ENCODE measurements around the gene HEXB. TPM values are rescaled to one million over a fixed set of nuclear protein-coding genes. Genes with fewer than 3 reads are reported as not detected.

HEXB gene
- total RNA-seq: 82.9 and 88.3 TPM in 2 replicates

DNA sequence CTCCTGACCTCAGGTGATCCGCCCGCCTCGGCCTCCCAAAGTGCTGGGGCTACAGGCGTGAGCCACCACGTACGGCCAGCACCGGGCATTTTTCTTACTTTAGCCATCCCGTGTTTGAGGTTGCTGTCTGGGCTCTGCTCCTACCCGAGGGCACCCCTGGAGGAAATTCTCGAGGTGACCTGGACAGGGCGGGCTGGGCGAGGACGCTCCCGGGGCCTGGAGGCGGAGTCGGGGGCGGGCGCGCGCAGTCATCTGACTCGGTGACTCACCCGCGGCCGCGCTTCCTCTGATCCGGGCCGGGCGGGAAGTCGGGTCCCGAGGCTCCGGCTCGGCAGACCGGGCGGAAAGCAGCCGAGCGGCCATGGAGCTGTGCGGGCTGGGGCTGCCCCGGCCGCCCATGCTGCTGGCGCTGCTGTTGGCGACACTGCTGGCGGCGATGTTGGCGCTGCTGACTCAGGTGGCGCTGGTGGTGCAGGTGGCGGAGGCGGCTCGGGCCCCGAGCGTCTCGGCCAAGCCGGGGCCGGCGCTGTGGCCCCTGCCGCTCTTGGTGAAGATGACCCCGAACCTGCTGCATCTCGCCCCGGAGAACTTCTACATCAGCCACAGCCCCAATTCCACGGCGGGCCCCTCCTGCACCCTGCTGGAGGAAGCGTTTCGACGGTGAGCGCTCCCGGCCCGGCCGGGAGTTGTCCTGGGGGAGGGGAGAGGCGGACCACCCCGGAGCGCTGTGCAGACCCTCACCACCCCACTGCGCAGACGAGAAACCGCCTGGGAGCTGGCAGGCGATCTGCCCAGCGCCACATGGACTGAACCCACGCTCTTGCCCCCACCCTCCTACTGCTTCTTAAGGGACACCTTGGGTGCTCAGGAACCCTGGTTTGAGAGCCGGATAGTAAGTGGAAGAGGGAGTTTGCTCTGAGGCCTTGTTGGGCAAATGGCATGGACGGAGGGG lies at the start of gene HEXB:
HEXB (plus strand) TSS at position 334 of the 952 bp plus-strand sequence; CDS start at position 362, 28 bp downstream.
- intact Hi-C loops (cut with micrococcal nuclease): loop anchor here (1.0 to 10.0 kb wide), 11 partner anchors 82 to 1870 kb away; partner anchors contain the start of genes ANKRA2, ANKRD31, CERT1 and FAM169A

DNA sequence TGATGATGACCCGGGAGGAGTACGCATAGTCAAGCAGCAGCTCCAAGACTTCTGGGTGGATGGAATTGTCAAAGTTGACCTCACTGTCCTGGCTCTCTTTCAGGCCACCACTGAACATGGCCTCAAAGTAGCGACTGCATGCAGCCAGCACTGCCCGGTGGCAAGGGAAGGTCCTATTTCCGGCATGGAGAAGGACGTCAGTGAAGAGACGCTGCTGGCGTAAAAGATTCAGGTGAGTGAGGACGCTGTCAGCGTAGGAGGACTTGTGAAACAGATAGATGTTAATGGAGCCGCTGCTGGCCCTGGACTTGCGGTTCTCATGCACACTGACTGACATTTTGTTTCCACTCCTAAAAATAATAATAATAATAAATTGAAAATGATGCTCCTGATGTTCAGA lies 48.9 kb upstream of the HEXB start:
- intact Hi-C loops (cut with micrococcal nuclease): loop anchor here (10.0 kb wide), 1 partner anchor 1251 kb away; no protein-coding TSS in a partner anchor

- intact Hi-C loops (cut with micrococcal nuclease): loop anchor here (10.0 kb wide), 1 partner anchor 1252 kb away; no protein-coding TSS in a partner anchor
Measured at GRCh38 chr5:74636552-74636951, 48.5 kb upstream of the HEXB start.

DNA sequence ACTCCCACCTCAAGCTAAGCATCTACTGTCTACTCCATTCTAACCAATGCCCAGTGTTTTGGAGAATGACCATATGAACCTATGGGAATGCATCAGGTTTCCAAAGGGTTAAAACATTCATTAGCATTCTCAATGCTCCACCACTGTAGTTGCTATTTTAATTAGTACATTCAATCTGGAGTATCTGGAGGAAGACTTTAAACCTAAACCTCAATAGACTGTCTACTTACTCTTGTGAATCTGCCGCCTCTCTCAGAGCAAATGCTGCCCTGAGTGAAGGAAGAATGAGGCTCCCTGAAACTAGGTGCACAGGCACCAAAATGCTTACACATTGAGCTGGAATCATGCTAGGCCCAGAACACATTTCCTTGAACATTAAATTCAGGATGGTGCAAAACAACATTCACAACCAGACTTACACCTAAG lies 46.5 kb upstream of the HEXB start:
- intact Hi-C loops (cut with micrococcal nuclease): loop anchor here (2.0 to 10.0 kb wide), 2 partner anchors 60 to 1254 kb away; no protein-coding TSS in a partner anchor

DNA sequence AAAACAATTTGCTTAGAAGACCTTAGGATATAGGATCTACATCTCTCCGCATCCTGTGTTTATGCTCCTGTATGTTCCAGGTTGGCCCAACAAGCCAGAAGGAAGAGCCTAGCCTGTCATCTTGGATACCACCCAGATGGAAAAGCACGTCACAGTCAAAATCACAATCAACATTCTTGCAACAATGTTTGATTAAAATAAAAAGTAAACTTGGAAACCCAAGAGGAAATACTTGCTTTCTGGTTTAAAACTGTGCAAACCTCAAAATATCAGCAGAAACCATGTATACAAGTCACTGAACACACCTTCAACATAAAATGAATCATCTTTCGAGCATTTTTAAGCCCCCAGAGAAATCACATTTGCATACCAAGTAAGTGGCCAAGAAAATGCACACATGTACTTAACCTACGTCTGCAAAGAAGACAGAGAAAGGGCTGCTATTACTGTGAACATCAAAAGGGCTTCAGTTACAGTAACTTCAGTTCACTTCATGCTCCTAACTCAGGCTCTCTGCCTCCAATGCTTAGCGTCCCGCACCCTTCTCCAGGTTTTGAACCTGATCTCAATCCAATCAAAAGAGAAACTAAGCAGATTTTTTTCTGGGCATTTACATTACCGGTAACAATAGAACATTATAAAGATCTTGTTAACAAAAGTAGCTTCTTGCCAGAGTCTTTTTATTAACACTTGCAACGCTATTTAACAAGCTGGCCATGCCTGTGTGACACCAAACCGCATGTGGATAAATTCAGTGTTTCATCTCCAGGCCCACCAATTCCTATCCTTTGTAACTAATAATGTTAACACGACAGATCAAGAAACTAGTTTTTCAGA lies 45.8 kb upstream of the HEXB start:
- intact Hi-C loops (cut with micrococcal nuclease): loop anchor here (1.0 to 10.0 kb wide), 3 partner anchors 8 to 1254 kb away; no protein-coding TSS in a partner anchor

DNA sequence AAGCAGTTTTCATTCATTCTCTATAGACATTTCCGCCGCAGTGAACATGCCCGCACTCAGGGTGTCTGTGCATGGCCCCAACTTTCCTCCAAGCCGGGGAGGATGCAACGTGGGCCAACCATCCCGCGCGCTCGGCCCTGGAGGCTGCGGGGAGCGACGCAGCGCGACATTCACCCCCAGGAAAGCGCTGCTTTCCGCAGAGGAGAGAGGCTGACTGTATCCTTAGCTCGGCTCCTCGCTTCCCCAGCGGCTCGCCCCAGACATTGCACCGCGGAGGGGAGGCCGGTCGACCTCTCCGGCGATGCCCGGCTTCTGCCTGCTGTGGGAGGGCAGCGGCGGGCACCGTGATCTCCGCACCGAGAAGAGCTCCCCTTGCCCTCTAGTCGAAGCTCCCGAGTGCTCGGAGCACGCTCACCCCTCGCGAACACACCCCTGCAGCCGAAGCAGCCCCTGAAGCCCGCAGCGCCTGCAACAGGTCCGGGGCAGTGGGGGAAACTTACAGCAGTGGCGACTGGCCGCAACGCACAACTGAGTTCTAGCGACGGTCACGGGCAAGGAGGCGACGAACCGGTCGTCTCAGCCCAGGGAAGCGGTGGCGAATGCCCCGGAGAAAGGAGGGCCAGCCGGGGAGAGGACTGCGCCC lies 45.1 kb upstream of the HEXB start:
- intact Hi-C loops (cut with micrococcal nuclease): loop anchor here (1.0 to 10.0 kb wide), 7 partner anchors 9 to 1255 kb away; partner anchors contain the start of genes BTF3 and FAM169A

DNA sequence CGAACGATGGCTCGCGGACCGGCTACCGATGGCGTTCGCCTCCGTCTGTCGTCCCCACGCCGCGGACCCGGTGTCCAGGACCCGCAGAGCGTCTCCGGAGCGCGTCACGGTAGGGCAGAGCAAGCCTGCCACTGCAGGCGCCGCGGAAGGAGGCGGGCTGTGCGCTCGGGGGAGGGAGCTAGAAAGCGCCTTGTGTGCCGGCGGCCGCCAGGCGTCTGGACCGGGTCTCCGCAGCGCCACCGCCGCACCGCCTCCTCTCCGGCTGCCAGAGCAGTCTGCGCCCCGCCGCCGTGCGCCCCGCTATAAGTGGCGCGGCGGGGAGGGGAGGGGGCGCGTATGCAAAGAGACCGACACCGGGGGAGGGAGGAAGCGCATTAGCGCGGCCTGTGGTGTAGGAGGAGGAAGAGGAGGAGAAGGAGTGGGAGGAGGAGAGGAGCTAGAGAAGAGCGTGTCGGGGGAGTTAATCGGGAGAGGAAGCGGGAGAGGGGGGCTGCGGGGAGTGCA lies 44.5 kb upstream of the HEXB start, which contains the start of gene ENC1:
ENC1 (minus strand) TSS at position 279 of the 504 bp plus-strand sequence. CDS start 4,243 bp downstream, outside the sequence.
- intact Hi-C loops (cut with micrococcal nuclease): loop anchor here (5.0 to 10.0 kb wide), 4 partner anchors 156 to 1146 kb away; partner anchors contain the start of genes BTF3 and FAM169A

GRCh38 chr5:74640954-74641734 lies 43.9 kb upstream of the HEXB start:
- intact Hi-C loops (cut with micrococcal nuclease): loop anchor here (1.0 to 10.0 kb wide), 5 partner anchors 126 to 1146 kb away; partner anchors contain the start of genes BTF3, FAM169A, GFM2 and NSA2

DNA sequence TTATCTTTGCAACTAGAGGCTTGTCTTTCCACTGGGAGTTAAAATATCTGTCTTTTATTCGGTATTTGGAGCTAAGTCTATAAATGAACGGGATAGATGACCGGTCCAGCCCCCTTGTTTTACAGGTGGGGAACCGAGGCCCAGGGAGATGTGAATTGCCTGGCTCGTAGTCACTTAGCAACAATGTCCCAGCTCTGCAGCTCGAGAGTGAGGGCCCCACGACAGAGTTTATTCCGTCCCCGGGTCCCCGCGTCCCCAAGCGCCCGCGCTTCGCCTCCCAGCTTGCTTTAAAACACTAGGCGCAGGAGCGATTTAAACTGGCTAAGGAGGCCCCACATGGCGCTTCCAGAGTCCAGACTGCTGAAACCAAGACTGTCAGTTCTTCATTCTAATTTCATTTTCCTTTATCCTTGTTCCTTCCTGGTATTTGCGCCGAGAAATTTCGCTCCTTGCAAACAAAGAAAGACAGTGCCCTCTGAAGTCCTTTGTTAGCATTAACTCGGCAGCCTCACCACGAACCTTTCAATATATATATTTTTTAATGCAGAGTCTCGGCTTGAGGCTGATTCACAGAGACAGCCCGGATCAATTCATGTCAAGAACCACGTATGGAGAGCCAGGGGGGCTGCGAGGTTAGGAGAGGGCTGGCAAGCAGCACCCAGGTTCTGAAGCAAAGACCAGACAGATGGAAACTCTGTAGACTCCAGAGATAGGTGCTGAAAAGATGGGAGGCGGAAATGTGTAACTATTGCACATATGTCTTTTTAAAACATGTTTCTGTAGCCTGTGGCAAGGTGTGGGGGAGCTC lies 43.1 kb upstream of the HEXB start:
- intact Hi-C loops (cut with micrococcal nuclease): loop anchor here (1.0 to 10.0 kb wide), 5 partner anchors 125 to 1147 kb away; partner anchors contain the start of genes BTF3, FAM169A, GFM2 and NSA2

DNA sequence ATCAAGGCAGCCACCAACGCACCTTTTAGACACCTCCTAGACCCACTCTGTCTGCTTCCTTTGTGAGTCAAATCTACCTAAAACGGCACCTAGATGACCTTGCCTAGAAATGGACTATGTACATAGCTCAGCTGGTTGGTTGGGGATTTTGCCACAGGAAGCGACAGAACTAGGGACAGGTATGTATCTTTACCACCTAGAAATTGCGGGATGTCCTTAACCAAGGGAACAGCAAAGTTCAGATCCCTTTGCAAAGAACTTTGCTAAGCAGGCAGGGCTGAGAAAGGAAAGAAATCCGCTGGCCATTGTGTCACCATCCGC lies 42.5 kb upstream of the HEXB start:
- intact Hi-C loops (cut with micrococcal nuclease): loop anchor here (5.0 to 10.0 kb wide), 4 partner anchors 158 to 1148 kb away; partner anchors contain the start of genes BTF3 and FAM169A

DNA sequence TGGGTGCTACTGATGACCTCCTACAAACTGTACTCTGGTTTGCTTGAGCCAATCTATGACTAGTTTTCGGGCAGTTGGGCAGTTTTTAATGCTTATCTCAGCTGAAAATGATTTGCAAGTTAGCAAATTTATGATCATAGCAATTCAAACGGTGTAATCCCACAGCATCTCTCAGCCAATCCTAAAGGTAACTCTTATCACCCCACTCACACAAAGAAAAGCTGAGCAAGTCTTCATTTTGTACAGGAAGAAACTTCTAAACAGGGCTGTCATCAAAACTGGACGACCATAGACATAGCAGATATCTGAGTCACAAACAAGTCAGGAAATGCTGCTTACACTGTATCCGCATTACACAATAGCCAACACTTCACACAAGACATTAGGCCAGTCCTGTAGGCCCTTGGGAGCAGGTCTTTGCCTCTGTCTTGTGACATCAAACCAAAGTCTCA lies 41.9 kb upstream of the HEXB start:
- intact Hi-C loops (cut with micrococcal nuclease): loop anchor here (5.0 to 10.0 kb wide), 4 partner anchors 158 to 1148 kb away; partner anchors contain the start of genes BTF3 and FAM169A

- intact Hi-C loops (cut with micrococcal nuclease): loop anchor here (5.0 to 10.0 kb wide), 4 partner anchors 162 to 1152 kb away; partner anchors contain the start of gene BTF3
Measured at GRCh38 chr5:74647096-74647495, 37.9 kb upstream of the HEXB start.

DNA sequence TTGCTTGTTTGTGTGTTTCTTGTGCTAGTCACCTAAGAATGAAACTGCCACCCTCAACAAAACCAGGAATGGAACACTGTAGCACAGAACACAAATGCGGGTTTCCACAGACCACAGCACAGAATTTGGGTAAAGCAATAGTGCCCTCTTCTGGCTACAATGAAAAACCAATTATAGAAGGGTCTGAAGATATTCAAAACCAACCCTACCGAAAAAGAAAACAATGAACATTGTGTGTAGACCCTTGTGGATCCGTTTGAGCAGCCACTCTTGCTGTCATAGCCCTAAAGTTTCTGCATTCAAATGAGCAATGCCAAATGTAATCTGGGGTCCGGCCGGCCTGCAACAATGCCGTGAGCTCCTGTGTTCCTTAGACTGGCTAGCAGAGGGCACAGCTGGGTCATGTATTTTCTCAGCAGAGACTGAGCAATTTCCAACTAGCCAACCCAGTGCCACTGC lies 36.2 kb upstream of the HEXB start:
- intact Hi-C loops (cut with micrococcal nuclease): loop anchor here (1.0 to 10.0 kb wide), 11 partner anchors 38 to 1154 kb away; partner anchors contain the start of genes ANKRD31 and BTF3

- intact Hi-C loops (cut with micrococcal nuclease): loop anchor here (1.0 to 10.0 kb wide), 10 partner anchors 37 to 1155 kb away; partner anchors contain the start of genes ANKRD31 and BTF3
Measured at GRCh38 chr5:74649421-74649973, 35.5 kb upstream of the HEXB start.

GRCh38 chr5:74651710-74652109 lies 33.3 kb upstream of the HEXB start:
- intact Hi-C loops (cut with micrococcal nuclease): no loop called here

DNA sequence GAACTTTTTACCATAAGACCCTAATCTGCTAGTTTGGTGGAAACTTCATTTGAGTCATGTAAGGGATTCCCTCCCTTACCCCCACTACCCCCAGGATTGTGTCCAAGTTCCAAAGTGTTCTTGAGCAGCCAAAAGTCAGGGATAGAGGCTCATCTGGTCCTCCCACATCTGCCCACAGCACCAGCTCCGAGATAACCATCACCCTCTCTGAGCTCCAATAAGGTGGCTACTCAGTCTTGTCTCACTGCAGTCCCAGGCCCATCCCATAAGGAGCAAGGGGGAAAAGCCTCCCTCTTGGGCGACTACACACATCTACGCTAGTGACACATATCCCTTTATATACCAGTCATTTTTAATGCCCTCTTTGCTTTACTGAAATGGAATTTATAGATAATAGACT lies 32.5 kb upstream of the HEXB start:
- intact Hi-C loops (cut with micrococcal nuclease): no loop called here

DNA sequence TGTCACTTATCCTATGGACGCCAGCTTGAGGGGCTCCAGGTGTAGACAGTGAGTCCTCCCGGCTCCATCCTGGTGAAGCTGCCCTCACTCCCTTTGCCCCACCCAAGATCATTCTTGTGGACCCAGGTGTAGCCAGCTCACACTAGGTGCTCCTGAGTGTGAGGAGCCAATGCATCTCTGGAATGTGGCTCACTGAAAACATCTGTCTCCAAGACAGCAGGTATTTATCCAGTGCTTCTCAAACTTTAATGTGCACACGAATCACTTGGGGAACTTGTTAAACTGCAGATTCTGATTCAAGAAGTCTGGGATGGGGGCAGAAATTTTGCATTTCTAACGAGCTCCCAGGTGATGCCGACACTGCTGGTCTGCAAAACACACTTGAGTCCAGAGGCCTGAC lies 31.0 kb upstream of the HEXB start:
- intact Hi-C loops (cut with micrococcal nuclease): no loop called here

- intact Hi-C loops (cut with micrococcal nuclease): no loop called here
Measured at GRCh38 chr5:74655206-74655605, 29.8 kb upstream of the HEXB start.
